K562 (cell line): ENCODE data around the gene XAB2. TPM values are rescaled to one million over a fixed set of nuclear protein-coding genes. Genes with fewer than 3 reads are reported as not detected.

ENCODE experiments used
- ATAC-seq: fragments of 200-7000 bp; cut with Tn5 transposase; 3 replicates; pipeline ENCODE4 v1.9.1; 2020; ENCODE audit warnings: moderate library complexity
- BruUV-seq: library from RNA; stranded (reverse); fragments of 400-500 nt; replicated peaks from 2 replicates; lab custom pipeline; 2021; lab: Mats Ljungman, UMichigan
- CTCF ChIA-PET: fragments of 300-600 bp; formaldehyde crosslinking; extraction: SDS; loops from one replicate; lab custom pipeline; 2021; ENCODE audit warnings: low intra/inter-chr PET ratio; lab: Yijun Ruan, JAX
- POLR2A ChIA-PET: fragments of 300-600, 350-650 bp; sonication (Branson Sonifier 250); formaldehyde crosslinking; extraction: SDS; loops from one replicate; lab custom pipeline; 2021; ENCODE audit warnings: antibody characterized with exemption, inconsistent platforms; lab: Yijun Ruan, JAX
- DNase-seq, 4 experiments: peaks; one replicate each; pipeline versions ENCODE4 v3.0.0 to v3.0.0-alpha.2; 2011 to 2018; ENCODE audit warnings: low spot score in 3 of 4, mixed read lengths in 3 of 4; ENCODE audit errors: extremely low read depth in 1 of 4
- FAIRE-seq: peaks from 2 replicates; lab custom pipeline; 2011; peaks lifted over from hg19 to GRCh38; lab: Jason Lieb, UNC
- H2AFZ ChIP-seq: 2 replicates; pipeline ENCODE4 v1.6.0; 2011; ENCODE audit warnings: low read depth, low read length, control low read depth, inconsistent platforms
- H3K27ac ChIP-seq: fragments of 200-600 bp; 3 replicates; pipeline ENCODE4 v1.8.0; 2011; ENCODE audit warnings: low read depth, mild to moderate bottlenecking, control low read depth, inconsistent platforms, low read length, moderate library complexity, mixed read lengths; ENCODE audit errors: extremely low read depth
- H3K27me3 ChIP-seq, 2 experiments: fragments of 300-600 bp in 1 of 2; 2 replicates in 1 of 2; 3 replicates in 1 of 2; pipeline versions ENCODE4 v1.6.0 to v1.8.0; 2011; ENCODE audit warnings: inconsistent platforms in 2 of 2, low read length in 2 of 2, mild to moderate bottlenecking in 1 of 2, mixed read lengths in 1 of 2, moderate library complexity in 1 of 2; ENCODE audit not compliant: control insufficient read depth in 2 of 2, insufficient read depth in 2 of 2
- H3K36me3 ChIP-seq: fragments of 300-600 bp; 3 replicates; pipeline ENCODE4 v1.8.0; 2011; ENCODE audit warnings: mild to moderate bottlenecking, low read length, inconsistent platforms; ENCODE audit not compliant: control insufficient read depth, insufficient read depth
- H3K4me1 ChIP-seq, 2 experiments: fragments of 200-600 bp in 1 of 2; replicated peaks in 1 of 2; 2 replicates in 1 of 2; 3 replicates in 1 of 2; pipeline versions ENCODE4 v1.5.1 to v1.8.0; 2011; ENCODE audit warnings: inconsistent platforms in 2 of 2, low read length in 2 of 2, mild to moderate bottlenecking in 1 of 2, mixed read lengths in 1 of 2, moderate library complexity in 1 of 2; ENCODE audit not compliant: control insufficient read depth in 2 of 2, insufficient read depth in 2 of 2
- H3K4me2 ChIP-seq: 2 replicates; pipeline ENCODE4 v1.6.1; 2011; ENCODE audit warnings: low read length, control low read depth, inconsistent platforms, mixed read lengths; ENCODE audit not compliant: insufficient read depth
- H3K4me3 ChIP-seq: fragments of 200-600 bp; sonication (generic), shearing (Covaris generic); 2 replicates; pipeline ENCODE4 v1.5.1; 2016; ENCODE audit warnings: control low read depth, inconsistent platforms
- H3K79me2 ChIP-seq: fragments of 200-600 bp; 3 replicates; pipeline ENCODE4 v1.8.0; 2011; ENCODE audit warnings: low read length, inconsistent platforms; ENCODE audit not compliant: control insufficient read depth, insufficient read depth
- H3K9ac ChIP-seq, 2 experiments: 2 replicates each; pipeline versions ENCODE4 v1.6.0 to v1.6.1; 2011; ENCODE audit warnings: low read depth in 2 of 2, low read length in 2 of 2, control low read depth in 1 of 2, inconsistent platforms in 1 of 2, mild to moderate bottlenecking in 1 of 2, mixed read lengths in 1 of 2; ENCODE audit not compliant: insufficient read depth in 1 of 2
- H3K9me1 ChIP-seq: one replicate; pipeline ENCODE4 v1.6.0; 2011; ENCODE audit warnings: inconsistent platforms, mild to moderate bottlenecking, low read length, moderate library complexity; ENCODE audit not compliant: control insufficient read depth, insufficient read depth
- H3K9me3 ChIP-seq: replicated peaks from 2 replicates; pipeline ENCODE4 v1.5.1; 2011; ENCODE audit warnings: low read depth, low read length, inconsistent platforms; ENCODE audit not compliant: control insufficient read depth, insufficient read depth
- H4K20me1 ChIP-seq: replicated peaks from 2 replicates; pipeline ENCODE4 v1.6.1; 2011; ENCODE audit warnings: low read length, inconsistent platforms, mixed read lengths; ENCODE audit not compliant: control insufficient read depth, insufficient read depth
- ARNT ChIP-seq, 2 experiments: fragments of 450-650 bp; IDR thresholded peaks; 2 replicates each; pipeline ENCODE4 v1.6.1; 2016; ENCODE audit warnings: mild to moderate bottlenecking in 1 of 2
- HEY1 ChIP-seq: fragments of 250-450 bp; sonication (Bioruptor Pico); IDR thresholded peaks from 2 replicates; pipeline ENCODE4 v1.5.0; 2020; ENCODE audit warnings: mild to moderate bottlenecking, moderate library complexity, borderline replicate concordance
- POLR2AphosphoS5 ChIP-seq: IDR thresholded peaks from 2 replicates; pipeline ENCODE4 v1.6.1; 2011; ENCODE audit warnings: mild to moderate bottlenecking, low read depth, low read length, moderate library complexity; ENCODE audit not compliant: control insufficient read depth, insufficient read depth
- POLR2G ChIP-seq: fragments of 200-400 bp; formaldehyde crosslinking; IDR thresholded peaks from 2 replicates; pipeline ENCODE4 v1.6.1; 2017; ENCODE audit warnings: low read depth, mild to moderate bottlenecking, antibody characterized with exemption, low read length, moderate library complexity
- RBFOX2 ChIP-seq: fragments of 200-400 bp; formaldehyde crosslinking; IDR thresholded peaks from 2 replicates; pipeline ENCODE4 v1.6.1; 2017; ENCODE audit warnings: low read depth, mild to moderate bottlenecking, low read length, moderate library complexity
- RBM22 ChIP-seq: fragments of 200-400 bp; formaldehyde crosslinking; IDR thresholded peaks from 2 replicates; pipeline ENCODE4 v1.6.1; 2018; ENCODE audit warnings: low read length, low read depth; ENCODE audit not compliant: poor library complexity, severe bottlenecking
- ZSCAN29 ChIP-seq: fragments of 450-650 bp; IDR thresholded peaks from 2 replicates; pipeline ENCODE4 v1.6.1; 2017
- WGBS: fragments of 100-300 bp; shearing (Covaris generic); methylation state at CpG from one replicate; pipeline ENCODE4 v1.1.6; 2016; ENCODE audit warnings: low coverage, mixed read lengths; ENCODE audit not compliant: insufficient coverage; ENCODE audit errors: missing lambda C conversion rate; 5-methylcytosine and 5-hydroxymethylcytosine counted together
- in situ Hi-C: fragments of 300-500 bp; cut with MboI; formaldehyde crosslinking; loops from 4 replicates; pipeline ENCODE4 v1.15.0; 2018; ENCODE audit warnings: inconsistent platforms, mixed read lengths
- intact Hi-C: fragments of 100-400 bp; cut with micrococcal nuclease; formaldehyde crosslinking; loops from 2 replicates; pipeline ENCODE4 v1.14.2; 2022
- polyA plus RNA-seq, 8 experiments: library from polyadenylated mRNA; depleted of rRNA in 4 of 8; stranded (reverse) in 5 of 8; unstranded in 3 of 8; fragments of >200 nt; fragmentation: Nextera tagmentation in 2 of 8; fragmentation: Illumina TruSeq in 1 of 8; extraction: Ambion mirVana in 2 of 8; extraction: Trizol in 1 of 8; gene quantifications; 2 replicates each; pipeline versions ENCODE4 v1.2.1 to v1.2.3, GENCODE V29; 2011 to 2014; ENCODE audit warnings: inconsistent platforms in 1 of 8, missing spikeins in 1 of 8
- total RNA-seq, 7 experiments: library from RNA; depleted of rRNA in 6 of 7; stranded (reverse); fragments of >200 nt in 6 of 7; fragmentation: Illumina TruSeq in 2 of 7; extraction: Trizol in 2 of 7; gene quantifications; 2 replicates each; pipeline versions ENCODE4 v1.2.1 to v1.2.3, GENCODE V29; 2011 to 2021; ENCODE audit warnings: low replicate concordance in 1 of 7

Gene XAB2
- total and polyA plus RNA-seq, 9 of the 15 experiments (the other 6 are each of a cell fraction or from before 2014, with no cell fraction given), result 0.21 to 58.3 (median 20.0) TPM

GRCh38 chr19:7643031-7643415, 13.7 kb upstream of the XAB2 start (continued):
- TF ChIP-seq ARNT (IDR thresholded peaks at IDR 0.05) (no peak), POLR2AphosphoS5 (no peak), HEY1 (CRISPR knock-in tag) (no peak)

GRCh38 chr19:7642295-7643030, 13.1 kb upstream of the XAB2 start:
- Histone ChIP-seq H2AFZ (no peak overlapping the region), H3K4me1 (peaks cover 3 to 75% of the 10 kb centered on the region in 2 experiments; a peak in 4 of 5 replicates), H4K20me1 (peaks cover 21% of the 10 kb centered on the region), H3K4me3 (no peak overlapping the region), H3K9me1 (no peaks in the 10 kb centered on the region), H3K36me3 (peaks cover 75% of the 10 kb centered on the region; the same call in 2 of the 3 replicates), H3K79me2 (peaks cover 31% of the 10 kb centered on the region), H3K27ac (no peak overlapping the region), H3K27me3 (no peaks in the 10 kb centered on the region; a peak in 1 of 5 replicates), H3K4me2 (no peak overlapping the region), H3K9me3 (peaks cover 6% of the 10 kb centered on the region; the same call in 1 of the 2 replicates), H3K9ac (0 out of 4 replicates have a peak overlapping the region, but pooled peaks of 1 of the 2 experiments have one; percentile 14)
- ChIA-PET CTCF (no interaction called here), POLR2A (interaction anchor here (0.5 to 1.1 kb wide), 3 partner anchors 13 to 116 kb away, joined by 3 read pairs; partner anchors contain the start of genes PET100 and XAB2)
- in situ Hi-C loops (no loop called here), intact Hi-C loops (no loop called here)
- no peak for FAIRE-seq
- 92% methylated on average over 20 of the region's 27 CpGs for WGBS
- no peak for DNase-seq
- no peak for ATAC-seq
- TF ChIP-seq ZSCAN29 (no peak), RBFOX2 (peak; percentile 57), RBM22 (peak; percentile 8), POLR2G (peak; percentile 52; the same call in 1 of the 2 replicates)
- no TSS peak for BruUV-seq
